DMS53 treated with DMSO at 0.1 percent for 48 hours (cell line): ENCODE measurements around the gene SLC25A19.
"Not testable (repeated sequence)": the region's sequence is repeated elsewhere in the genome, so short reads cannot be mapped to it uniquely, and the experiment has no call there.

Source experiments
- DNase-seq: peaks from one replicate; lab custom pipeline; 2025; ENCODE audit not compliant: unreplicated experiment; lab: John Stamatoyannopoulos, UW

Gene SLC25A19

DNA sequence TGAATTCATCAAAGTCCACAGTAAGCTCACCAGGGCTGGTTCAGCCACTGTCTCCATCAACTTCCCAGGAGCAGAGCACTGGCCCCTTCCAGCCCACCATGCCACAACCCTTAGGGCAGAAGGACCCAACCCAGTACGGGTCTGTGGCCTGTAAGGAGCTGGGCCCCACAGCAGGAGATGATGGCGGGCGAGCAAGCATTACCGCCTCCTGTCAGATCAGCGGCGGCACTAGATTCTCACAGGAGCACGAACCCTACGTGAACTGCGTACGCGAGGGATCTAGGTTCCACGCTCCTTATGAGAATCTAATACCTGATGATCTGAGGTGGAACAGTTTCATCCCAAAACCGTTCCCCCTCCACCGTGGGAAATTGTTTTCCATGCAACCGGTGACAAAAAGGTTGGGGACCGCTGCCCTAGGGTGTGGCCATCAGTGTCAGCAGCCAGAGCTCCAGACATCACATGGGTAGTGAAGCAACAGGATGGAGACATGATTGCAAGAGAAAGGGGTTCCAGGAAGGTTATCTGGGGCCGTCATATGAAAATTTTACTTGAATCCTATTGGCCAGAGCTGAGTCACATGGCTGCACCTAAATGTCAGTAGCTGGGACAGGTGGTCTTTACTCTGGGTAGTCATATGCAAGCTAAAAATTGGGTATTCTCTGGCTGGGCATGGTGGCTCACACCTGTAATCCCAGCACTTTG, 12.4 kb upstream of the SLC25A19 start:
- no peak for DNase-seq

DNA sequence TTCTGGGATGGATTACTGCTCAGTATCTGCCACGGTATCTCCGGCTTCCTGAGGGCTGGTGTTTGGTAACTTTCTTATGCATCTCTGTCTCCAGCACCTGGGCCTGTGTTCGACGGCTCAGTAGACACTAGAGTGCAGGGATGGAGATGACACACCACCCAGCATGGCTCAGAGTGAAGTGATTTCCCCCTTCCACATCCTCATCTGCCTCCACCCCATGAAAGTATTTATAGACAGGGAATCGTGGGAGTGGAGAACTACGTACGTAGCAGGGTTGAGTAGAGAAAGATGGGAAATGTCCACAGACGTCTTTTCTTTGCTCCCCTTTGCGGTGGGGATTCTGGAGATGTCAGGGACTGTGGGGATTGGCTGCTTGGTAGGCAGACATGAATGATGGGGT, 11.8 kb upstream of the SLC25A19 start:
- DNase-seq: no peak

DNA sequence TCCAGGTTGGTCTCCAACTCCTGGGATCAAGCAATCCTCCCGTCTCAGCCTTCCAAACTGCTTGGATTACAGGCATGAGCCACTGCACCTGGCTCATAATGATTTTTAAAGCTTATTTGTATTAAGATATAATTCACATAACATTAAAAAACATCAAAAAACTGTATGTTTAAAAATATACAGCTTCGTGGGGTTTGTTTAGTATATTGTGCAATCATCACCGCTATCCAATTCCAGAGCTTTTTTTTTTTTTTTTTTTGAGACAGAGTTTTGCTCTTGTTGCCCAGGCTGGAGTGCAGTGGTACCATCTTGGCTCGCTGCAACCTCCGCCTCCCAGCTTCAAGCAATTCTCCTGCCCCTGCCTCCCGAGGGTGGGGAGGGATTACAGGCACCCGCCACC, 11.0 kb upstream of the SLC25A19 start:
- DNase-seq: no peak

DNA sequence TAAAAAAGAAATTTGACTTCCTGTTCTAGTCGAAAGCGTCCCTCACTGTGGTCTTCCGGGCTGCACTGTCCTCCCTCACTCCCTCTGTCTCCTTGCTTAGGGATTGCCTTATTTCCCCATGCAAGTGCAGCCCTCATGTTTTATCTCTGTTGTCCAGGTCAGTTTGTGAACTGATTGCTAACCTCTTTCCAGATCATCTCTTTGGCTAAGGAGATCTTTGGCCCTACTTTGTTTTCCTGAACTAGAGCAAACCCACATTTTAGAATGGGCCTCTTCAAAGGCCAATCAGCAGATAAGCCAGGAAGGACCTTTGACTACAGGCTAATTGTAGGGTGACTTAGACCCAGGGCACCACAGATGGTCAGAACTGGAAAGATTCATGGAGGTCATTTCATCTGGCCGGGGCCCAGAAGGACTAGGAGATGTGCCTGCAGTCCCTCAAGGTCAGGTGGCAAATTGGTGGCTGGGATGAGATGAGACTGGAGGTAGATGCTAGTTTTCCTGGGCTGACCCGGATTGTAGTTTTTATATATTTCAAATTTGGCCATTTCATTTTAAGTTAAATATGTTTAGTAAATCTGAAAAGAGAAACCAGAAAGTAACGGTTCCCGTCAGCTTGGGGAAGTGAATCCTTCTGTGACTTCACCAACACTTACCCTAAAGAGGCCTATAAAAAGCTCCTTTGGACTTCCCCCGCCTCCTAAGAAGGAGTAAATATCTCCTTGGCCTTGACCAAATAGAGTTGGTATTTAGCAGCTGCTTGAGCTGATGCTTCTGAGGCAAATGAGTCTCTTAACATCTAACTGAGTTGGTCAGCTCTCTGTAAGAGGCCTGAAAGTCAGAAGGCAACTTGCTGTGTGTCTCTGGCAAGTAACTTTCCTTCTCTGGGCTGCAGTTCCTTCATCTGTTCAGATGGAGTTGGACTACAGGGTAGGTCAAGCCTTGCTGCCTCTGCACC, 6.2 kb upstream of the SLC25A19 start:
- DNase-seq: no peak

- DNase-seq: not testable (repeated sequence)
Observed at GRCh38 chr17:75292810-75293448, 3.7 kb upstream of the SLC25A19 start.

DNA sequence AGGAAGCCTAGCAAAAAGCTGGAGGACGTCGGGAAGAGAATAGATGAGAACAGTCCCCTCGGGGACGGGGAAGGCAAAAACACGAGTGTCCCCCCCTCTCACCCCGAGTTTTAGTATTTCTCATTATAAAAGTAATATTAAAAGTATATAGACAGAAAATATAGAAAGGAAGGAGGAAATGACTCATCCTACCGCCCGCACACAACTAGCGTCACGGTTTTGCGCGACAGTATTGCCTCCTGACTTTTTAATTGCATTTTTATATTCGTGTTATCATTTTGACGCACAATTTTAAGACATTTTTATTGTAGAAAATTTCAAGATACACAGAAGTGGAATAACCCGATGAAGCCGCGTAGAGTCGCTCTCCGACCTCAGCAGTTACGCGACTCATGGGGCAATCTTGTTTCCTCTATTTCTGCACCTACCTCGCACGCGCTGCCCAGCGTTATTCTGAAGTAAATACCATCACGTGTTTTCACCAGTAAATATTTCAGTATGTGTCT, 652 bp upstream of the SLC25A19 start:
- peak; percentile 61 for DNase-seq

DNA sequence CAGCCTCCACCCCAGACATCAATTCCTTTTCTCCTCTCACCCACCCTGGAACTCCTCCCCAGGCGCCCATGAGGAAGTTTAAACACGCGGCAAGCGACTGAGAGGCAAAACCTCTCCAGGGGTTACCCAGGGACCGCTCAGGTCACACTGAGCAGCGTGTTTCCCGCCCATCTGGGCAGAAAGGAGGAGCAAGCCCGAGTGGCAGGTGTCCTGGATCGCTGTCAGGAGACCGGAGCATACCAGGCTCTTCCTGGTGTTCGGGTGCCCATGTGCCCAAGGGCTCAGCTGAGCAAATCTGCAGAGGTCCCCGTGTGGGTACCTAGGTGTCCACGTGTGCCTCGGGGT, 491 bp downstream of the SLC25A19 start:
- peak; percentile 76 for DNase-seq

- no peak for DNase-seq
Observed at GRCh38 chr17:75288359-75288758, 874 bp downstream of the SLC25A19 start.

GRCh38 chr17:75287221-75287620, 2.0 kb downstream of the SLC25A19 start:
- no peak for DNase-seq

- no peak for DNase-seq
Observed at GRCh38 chr17:75285123-75285522, 4.1 kb downstream of the SLC25A19 start.

DNA sequence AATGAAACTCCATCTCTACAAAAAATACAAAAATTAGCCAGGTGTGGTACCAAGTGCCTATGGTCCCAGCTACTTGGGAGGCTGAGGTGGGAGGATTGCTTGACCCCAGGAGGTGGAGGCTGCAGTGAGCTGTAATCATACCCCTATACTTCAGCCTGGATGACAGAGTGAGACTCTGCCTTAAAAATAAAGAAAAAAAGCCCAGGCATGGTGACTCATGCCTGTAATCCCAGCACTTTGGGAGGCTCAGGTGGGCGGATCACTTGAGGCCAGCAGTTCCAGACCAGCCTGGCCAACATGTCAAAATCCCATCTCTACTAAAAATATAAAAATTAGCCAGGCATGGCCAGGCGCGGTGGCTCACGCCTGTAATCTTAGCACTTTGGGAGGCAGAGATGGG, 9.0 kb downstream of the SLC25A19 start:
- not testable (repeated sequence) for DNase-seq

DNA sequence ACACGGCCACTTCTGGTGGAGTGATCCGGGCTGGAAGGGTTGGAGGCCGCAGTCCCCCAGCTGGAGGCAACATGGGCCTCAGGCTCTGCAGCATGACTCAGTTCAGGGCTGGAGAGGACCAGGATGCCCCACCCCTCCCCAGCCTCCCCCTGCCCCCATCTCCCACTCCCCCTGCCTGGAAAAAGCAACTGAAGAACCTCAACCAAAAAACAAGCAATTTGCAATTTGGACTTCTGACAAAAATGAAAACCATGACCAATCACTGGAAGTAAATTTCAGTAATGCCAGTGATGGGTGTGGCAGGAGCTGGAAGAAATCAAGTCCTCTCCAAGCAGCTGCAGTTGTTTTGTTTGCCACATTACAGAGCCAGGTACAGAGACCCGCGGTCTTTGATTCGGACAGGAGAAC, 11.6 kb downstream of the SLC25A19 start:
- no peak for DNase-seq

DNA sequence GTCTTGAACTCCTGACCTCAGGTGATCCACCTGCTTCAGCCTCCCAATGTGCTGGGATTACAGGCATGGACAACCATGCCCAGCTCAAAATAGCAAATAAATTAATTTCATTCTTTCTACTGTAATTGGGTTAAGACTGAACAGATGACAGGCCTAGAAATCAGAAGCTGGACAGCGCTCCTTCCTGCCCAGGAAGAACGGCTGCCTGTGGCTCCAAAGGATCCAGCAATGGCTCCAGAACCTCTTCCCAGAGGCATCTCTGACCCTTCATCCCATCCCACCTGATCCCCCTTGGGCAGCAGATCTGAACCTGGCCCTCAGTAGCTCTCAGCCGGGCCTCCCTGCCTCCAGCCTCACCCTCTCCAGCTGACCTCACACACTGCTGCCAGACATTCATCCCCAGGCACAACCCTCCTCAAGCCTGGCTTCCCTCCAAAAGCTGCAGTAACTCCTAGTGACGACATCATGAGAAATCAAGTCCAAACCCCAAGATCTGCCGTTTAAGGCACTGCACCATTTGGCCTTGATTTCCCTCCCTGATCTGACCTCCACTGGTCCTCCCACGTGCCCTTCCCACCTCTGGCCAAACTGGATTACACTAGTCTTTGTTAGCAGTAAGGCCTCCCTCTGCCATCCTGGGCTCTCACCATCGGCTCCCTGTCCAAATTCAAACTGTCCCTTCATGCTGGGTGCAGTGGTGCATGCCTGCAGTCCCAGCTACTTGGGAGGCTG, 15.1 kb downstream of the SLC25A19 start:
- no peak for DNase-seq

GRCh38 chr17:75272848-75273184, 16.4 kb downstream of the SLC25A19 start:
- no peak for DNase-seq

- no peak for DNase-seq
Observed at GRCh38 chr17:75271955-75272847, 17.0 kb downstream of the SLC25A19 start.

GRCh38 chr17:75271233-75271954, 17.8 kb downstream of the SLC25A19 start:
- DNase-seq: no peak

DNA sequence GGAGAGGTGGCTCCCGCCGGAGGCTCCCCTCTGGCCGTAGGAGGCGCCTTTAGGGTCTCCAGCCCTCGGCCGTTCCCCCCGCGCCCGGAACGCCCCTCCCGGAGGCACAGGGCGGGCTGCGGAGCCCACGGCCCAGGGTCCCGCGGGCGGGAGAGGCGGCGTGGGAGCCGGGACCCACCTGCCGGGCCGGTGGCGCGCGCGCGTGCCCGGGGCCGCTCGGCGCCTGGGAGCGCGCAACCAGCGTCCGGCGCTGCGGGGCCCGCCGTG, 18.3 kb downstream of the SLC25A19 start, which contains the start of gene MIF4GD:
MIF4GD (minus strand) TSS at position 266 of the 267 bp plus-strand sequence. CDS start 1,036 bp downstream, outside the sequence.
- peak; percentile 56 for DNase-seq

- peak; percentile 62 for DNase-seq
Observed at GRCh38 chr17:75270218-75270965, 18.8 kb downstream of the SLC25A19 start.

- peak; percentile 43 for DNase-seq
Observed at GRCh38 chr17:75269844-75270217, 19.4 kb downstream of the SLC25A19 start.
